ENCODE results near the gene KCNN2. TPM values are rescaled to one million over a fixed set of nuclear protein-coding genes. Genes with fewer than 3 reads are reported as not detected.

KCNN2 gene
- polyA plus RNA-seq, 1 donor from 2014 or later = 1.0 TPM

- no peaks in the 10 kb centered on the region for H3K9me3 ChIP-seq (ENCODE audit: low read length)
- no peak overlapping the region for H3K9ac ChIP-seq (ENCODE audit: low read length)
- H3K27me3 ChIP-seq (ENCODE audit: insufficient read depth, low read depth, low read length) = no peaks in the 10 kb centered on the region
- no peaks in the 10 kb centered on the region for H3F3A ChIP-seq (ENCODE audit: insufficient read depth, low read length, poor library complexity, severe bottlenecking)
- no peak overlapping the region for H2AFZ ChIP-seq (ENCODE audit: low read depth, low read length)
- no peak overlapping the region for H3K27ac ChIP-seq (ENCODE audit: low read length)
- H3K4me3 ChIP-seq (ENCODE audit: low read length) = no peak overlapping the region
- TF ChIP-seq EZH2 (IDR thresholded peaks at IDR 0.05; ENCODE audit: borderline replicate concordance, insufficient read depth, low read length, poor library complexity, severe bottlenecking) = no peak
- TF ChIP-seq EP300 (conservative IDR thresholded peaks at IDR 0.05; ENCODE audit: poor library complexity, severe bottlenecking) = no peak
- no peak for TF ChIP-seq SMC3 (conservative IDR thresholded peaks at IDR 0.05; ENCODE audit: poor library complexity)
- no peak overlapping the region for H3K4me2 ChIP-seq (ENCODE audit: low read length)
- no peaks in the 10 kb centered on the region for H4K20me1 ChIP-seq (ENCODE audit: insufficient read depth)
- H3K36me3 ChIP-seq (ENCODE audit: insufficient read depth, low read length) = no peaks in the 10 kb centered on the region
- no peaks in the 10 kb centered on the region for H3K79me2 ChIP-seq (replicated peaks; ENCODE audit: insufficient read depth, low read length)
- no peaks in the 10 kb centered on the region for H3K9me2 ChIP-seq (ENCODE audit: insufficient read depth, low read length)
Measured at GRCh38 chr5:114325541-114325940, 36.3 kb upstream of the KCNN2 start.

DNA sequence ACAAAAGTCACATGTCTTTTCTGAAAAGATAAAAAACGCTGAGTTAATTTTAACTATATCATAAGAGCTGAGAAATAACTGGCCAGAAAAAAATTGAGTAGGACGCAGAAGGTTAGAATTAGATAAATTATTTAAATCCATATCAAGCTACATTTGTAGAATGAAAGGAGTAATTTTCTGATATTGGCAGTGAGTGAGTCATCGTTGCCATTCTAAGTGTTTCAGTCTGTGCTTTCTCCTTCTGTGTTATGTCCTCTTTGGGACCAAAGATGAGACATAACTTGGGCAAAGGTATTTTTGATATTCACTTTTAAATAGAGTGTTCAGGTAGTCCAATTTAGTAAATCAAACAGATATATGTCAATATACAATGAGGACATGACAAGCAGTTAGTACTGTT, 34.4 kb upstream of the KCNN2 start:
- H3F3A ChIP-seq (ENCODE audit: insufficient read depth, low read length, poor library complexity, severe bottlenecking) = no peaks in the 10 kb centered on the region
- no peaks in the 10 kb centered on the region for H3K36me3 ChIP-seq (ENCODE audit: insufficient read depth, low read length)
- no peaks in the 10 kb centered on the region for H4K20me1 ChIP-seq (ENCODE audit: insufficient read depth)
- no peak overlapping the region for H3K4me3 ChIP-seq (ENCODE audit: low read length)
- H3K27ac ChIP-seq (ENCODE audit: low read length) = no peak overlapping the region
- TF ChIP-seq CTCF (IDR thresholded peaks at IDR 0.05; ENCODE audit: poor library complexity, severe bottlenecking) = no peak
- TF ChIP-seq, protein P1, sequence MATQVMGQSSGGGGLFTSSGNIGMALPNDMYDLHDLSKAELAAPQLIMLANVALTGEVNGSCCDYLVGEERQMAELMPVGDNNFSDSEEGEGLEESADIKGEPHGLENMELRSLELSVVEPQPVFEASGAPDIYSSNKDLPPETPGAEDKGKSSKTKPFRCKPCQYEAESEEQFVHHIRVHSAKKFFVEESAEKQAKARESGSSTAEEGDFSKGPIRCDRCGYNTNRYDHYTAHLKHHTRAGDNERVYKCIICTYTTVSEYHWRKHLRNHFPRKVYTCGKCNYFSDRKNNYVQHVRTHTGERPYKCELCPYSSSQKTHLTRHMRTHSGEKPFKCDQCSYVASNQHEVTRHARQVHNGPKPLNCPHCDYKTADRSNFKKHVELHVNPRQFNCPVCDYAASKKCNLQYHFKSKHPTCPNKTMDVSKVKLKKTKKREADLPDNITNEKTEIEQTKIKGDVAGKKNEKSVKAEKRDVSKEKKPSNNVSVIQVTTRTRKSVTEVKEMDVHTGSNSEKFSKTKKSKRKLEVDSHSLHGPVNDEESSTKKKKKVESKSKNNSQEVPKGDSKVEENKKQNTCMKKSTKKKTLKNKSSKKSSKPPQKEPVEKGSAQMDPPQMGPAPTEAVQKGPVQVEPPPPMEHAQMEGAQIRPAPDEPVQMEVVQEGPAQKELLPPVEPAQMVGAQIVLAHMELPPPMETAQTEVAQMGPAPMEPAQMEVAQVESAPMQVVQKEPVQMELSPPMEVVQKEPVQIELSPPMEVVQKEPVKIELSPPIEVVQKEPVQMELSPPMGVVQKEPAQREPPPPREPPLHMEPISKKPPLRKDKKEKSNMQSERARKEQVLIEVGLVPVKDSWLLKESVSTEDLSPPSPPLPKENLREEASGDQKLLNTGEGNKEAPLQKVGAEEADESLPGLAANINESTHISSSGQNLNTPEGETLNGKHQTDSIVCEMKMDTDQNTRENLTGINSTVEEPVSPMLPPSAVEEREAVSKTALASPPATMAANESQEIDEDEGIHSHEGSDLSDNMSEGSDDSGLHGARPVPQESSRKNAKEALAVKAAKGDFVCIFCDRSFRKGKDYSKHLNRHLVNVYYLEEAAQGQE (IDR thresholded peaks at IDR 0.05; ENCODE audit: borderline replicate concordance) = no peak
- no peak for TF ChIP-seq TAF1 (IDR thresholded peaks at IDR 0.05; ENCODE audit: low read depth)
- no peak for TF ChIP-seq POLR2AphosphoS5 (IDR thresholded peaks at IDR 0.05)
- no peak for TF ChIP-seq RAD21 (conservative IDR thresholded peaks at IDR 0.05)
- no peak for TF ChIP-seq MXI1 (conservative IDR thresholded peaks at IDR 0.05; ENCODE audit: poor library complexity, severe bottlenecking)
- TF ChIP-seq EZH2 (IDR thresholded peaks at IDR 0.05; ENCODE audit: borderline replicate concordance, insufficient read depth, low read length, poor library complexity, severe bottlenecking) = no peak
- TF ChIP-seq SMC3 (conservative IDR thresholded peaks at IDR 0.05; ENCODE audit: poor library complexity) = no peak
- no peak for TF ChIP-seq EP300 (conservative IDR thresholded peaks at IDR 0.05; ENCODE audit: poor library complexity, severe bottlenecking)
- H3K27me3 ChIP-seq (ENCODE audit: insufficient read depth, low read depth, low read length) = no peaks in the 10 kb centered on the region
- no peaks in the 10 kb centered on the region for H3K9me2 ChIP-seq (ENCODE audit: insufficient read depth, low read length)
- H3K9ac ChIP-seq (ENCODE audit: low read length) = no peak overlapping the region
- no peak overlapping the region for H2AFZ ChIP-seq (ENCODE audit: low read depth, low read length)
- no peak overlapping the region for H3K4me2 ChIP-seq (ENCODE audit: low read length)
- H3K9me3 ChIP-seq (ENCODE audit: low read length) = no peaks in the 10 kb centered on the region
- no peaks in the 10 kb centered on the region for H3K79me2 ChIP-seq (replicated peaks; ENCODE audit: insufficient read depth, low read length)
